GM18520 (cell line): Measurements from ENCODE around the gene CD300LD.
"Not testable (repeated sequence)": the region's sequence is repeated elsewhere in the genome, so short reads cannot be mapped to it uniquely, and the experiment has no call there.

Experiments
- ATAC-seq: cut with Tn5 transposase; IDR thresholded peaks from one replicate; pipeline ENCODE4 v1.9.1; 2021; ENCODE audit not compliant: unreplicated experiment

CD300LD gene

GRCh38 chr17:74592087-74592990, at the start of gene CD300LD:
CD300LD (minus strand) TSS chr17:74592283; CDS start chr17:74592202, 81 bp downstream.
- no peak for ATAC-seq

- no peak for ATAC-seq
These were observed 49.3 kb upstream of the CD300LD start for GRCh38 chr17:74641224-74641957.

- no peak for ATAC-seq
These were observed 47.6 kb upstream of the CD300LD start for GRCh38 chr17:74639704-74640151.

DNA sequence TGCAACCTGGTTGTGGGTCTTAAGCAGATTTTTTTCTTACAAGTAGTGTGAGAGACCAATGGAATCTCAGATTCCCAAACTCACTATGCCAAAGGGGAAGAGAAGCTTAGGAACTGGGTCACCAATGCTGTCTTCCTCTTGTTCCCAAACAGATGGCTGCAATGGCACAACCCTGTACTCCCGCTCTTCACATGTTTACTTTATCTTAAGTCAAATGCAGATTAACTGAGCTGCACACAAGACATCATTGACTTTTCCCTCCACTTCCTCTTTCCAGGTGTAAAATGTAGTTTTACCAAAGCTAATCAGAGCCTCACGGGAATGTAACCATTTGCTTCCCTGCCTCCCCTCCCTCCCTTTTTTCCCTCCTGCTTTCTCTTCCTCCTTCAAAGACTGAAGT, 45.8 kb upstream of the CD300LD start:
- ATAC-seq = no peak

DNA sequence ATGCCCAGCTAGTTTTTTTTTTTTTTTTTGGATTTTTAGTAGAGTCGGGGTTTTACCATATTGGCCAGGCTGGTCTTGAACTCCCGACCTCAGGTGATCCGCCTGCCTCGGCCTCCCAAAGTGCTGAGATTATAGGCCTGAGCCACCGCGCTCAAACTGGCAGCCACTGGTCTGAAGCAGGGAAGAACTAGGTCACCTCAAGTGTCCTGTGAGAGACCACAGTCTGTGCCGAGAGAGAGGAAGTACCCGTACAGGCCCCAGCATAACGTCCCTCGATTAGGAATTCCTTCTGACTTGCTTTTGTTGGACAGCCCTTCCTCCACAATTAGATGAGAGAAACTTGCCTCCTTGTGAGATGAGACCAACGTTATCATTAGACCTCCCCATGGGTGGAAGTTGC, 45.2 kb upstream of the CD300LD start:
- ATAC-seq = no peak

DNA sequence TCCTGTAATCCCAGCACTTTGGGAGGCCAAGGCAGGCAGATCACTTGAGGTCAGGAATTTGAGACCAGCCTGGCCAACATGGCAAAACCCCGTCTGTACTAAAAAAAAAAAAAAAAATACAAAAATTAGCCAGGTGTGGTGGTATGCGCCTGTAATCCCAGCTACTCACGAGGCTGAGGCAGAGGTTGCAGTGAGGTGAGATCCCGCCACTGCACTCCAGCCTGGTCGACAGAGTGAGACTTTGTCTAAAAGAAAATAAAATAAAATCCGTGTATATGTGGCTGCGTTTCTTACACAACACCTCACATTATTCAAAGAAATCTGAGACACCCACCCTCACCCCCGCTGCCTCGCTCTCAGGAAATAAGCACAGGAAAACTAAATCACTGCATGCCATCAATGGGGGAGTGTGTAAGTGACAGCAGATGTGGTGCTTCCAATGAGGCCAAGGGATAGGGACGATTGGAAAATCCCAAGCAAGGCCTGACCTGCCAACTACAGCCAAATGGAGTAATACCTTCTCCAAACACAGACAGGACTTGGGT, 44.5 kb upstream of the CD300LD start:
- not testable (repeated sequence) for ATAC-seq

DNA sequence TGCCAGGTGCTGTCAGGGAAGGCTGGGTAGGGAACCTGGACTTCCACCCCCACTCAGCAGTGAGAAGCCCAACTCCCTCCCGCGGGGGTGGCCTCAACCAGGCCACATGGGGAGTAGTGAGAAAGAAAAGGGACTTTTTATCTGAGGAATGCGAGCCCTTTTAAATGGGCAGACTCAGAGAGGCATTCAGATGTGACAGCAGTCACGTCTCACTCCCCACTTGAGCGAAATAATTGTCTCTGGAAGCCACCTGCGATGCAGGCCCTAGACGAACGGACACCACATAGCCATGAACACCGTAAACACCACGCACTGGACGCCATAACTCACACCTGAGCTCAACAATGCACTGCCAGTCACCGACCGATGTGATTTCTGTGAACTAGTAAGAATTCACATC, 43.3 kb upstream of the CD300LD start:
- no peak for ATAC-seq

- ATAC-seq = no peak
These were observed 41.2 kb upstream of the CD300LD start for GRCh38 chr17:74633326-74633725.

DNA sequence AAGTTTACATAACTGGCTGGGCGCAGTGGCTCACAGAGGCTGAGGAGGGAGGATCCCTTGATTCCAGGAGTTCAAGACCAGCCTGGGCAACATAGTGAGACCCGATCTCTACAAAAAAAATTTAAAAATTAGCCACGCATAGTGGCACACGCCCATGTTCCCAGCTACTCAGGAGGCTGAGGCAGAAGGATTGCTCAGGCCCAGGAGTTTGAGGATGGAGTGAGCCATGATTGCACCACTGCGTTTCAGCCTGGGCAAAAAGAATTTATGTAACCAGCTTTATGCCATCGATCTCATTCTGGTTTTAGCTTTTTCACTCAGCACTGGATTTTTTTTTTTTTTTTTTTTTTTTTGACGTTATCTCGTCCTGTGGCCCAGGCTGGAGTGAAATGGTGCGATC, 40.5 kb upstream of the CD300LD start:
- no peak for ATAC-seq

- no peak for ATAC-seq
These were observed 39.7 kb upstream of the CD300LD start for GRCh38 chr17:74631468-74632450.

GRCh38 chr17:74630251-74630650, 38.2 kb upstream of the CD300LD start:
- not testable (repeated sequence) for ATAC-seq

DNA sequence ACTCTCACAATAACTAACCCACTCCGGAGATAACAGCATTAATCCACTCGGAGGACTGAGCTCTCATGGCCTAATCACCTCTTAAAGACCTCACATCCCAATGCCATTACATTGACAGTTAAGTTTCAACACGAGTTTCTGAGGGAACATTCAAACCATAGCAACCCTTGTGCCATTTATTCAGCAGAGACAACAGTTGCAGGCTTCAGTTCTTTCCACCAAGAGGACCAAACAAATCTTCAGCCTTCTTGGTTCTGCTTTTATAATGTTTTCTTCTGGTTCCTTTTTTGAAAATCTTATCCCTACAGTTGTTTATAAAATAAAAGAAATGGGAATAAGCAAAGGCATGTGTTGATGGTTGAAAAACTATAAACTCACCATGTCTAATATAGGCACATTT, 33.6 kb upstream of the CD300LD start:
- ATAC-seq = no peak

- no peak for ATAC-seq
These were observed 32.0 kb upstream of the CD300LD start for GRCh38 chr17:74624131-74624530.

- ATAC-seq = no peak
These were observed 31.6 kb upstream of the CD300LD start, which contains the start of gene CD300E for GRCh38 chr17:74623693-74624093. CD300E (minus strand) TSS chr17:74623738; CDS start chr17:74623621, 117 bp downstream.

GRCh38 chr17:74619077-74619673, 27.1 kb upstream of the CD300LD start:
- ATAC-seq = no peak

- no peak for ATAC-seq
These were observed 26.4 kb upstream of the CD300LD start for GRCh38 chr17:74618451-74618850.

DNA sequence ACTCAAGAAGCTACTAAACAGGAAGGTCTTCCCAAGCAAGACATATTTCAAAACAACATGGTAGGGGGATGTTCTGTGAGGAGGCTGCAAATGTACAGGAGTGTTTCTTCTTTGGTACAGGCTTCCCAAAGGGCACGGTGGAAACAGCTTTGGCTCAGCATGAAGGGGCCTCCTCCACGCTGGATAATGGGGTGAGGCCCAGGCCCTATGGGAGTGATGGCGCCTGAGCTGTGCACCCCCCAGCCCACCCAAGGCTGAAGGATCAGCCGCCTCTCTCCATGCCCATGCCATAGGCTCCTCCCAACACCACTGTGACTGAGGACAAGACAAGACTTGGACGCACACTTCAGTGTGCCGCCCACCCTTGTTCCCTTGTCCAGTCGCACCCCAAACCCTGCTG, 24.6 kb upstream of the CD300LD start:
- no peak for ATAC-seq

DNA sequence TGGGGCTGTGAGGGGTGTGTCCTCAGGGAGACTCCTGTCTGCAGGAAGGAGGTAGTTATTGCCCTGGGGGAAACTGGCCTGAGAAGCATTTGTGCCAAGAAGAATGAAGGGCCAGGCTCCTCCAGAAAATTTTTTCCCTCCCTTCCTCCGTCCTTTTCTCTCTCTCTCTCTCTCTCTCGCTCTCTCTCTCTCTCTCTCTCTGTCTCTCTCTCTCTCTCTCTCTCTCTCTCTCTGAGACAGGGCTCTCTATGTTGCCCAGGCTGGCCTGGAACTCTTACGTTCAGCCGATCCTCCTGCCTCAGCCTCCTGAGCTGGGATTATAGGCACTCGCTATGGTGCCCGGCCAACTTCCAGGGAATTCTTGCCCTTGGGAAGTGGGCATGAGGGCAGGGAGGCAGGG, 20.0 kb upstream of the CD300LD start:
- ATAC-seq = no peak

DNA sequence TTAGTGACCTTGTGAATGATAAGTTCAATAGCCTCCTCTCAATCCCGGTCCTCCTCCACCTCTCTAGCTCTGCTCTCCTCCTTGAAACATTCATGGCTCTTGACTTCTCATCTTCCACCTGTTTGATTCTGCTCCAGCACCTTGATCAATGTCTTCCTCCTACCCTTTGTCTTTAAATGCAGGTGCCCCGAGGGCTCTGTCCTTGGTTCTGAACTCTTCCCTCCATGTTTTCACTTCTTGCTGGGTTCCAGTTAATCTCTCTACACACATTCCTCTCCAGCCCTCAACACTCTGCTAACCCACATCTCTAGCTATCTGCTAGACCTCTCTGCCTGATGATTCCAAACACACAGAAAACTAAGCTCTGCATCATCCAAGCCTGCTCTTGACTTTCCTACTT, 18.0 kb upstream of the CD300LD start:
- no peak for ATAC-seq

DNA sequence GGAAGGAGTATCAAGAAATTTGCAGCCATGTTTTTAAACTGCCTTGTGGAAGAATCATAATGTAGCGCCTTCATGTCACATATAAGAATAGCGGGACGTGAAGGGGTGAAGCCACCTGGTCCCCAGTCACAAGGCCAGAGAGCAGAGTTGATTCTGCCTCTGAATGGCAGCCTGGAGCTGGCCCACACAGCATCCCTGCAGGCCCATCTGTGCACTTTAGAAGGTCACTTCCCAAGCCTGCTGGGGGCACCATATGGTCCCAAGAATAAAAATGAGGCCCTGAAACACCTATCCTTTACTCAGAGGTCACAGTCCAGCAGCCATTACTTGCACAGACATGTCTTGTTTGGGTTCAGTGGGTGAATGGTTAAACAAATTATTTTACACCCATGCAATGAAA, 16.4 kb upstream of the CD300LD start:
- no peak for ATAC-seq
